Middle frontal gyrus (tissue), 1 donor: Measurements from ENCODE around the gene KIAA2012.

Experiments
- DNase-seq: peaks from one replicate; pipeline ENCODE4 v3.0.0-alpha.2; 2015; ENCODE audit warnings: low spot score; ENCODE audit errors: extremely low spot score

KIAA2012 gene

DNA sequence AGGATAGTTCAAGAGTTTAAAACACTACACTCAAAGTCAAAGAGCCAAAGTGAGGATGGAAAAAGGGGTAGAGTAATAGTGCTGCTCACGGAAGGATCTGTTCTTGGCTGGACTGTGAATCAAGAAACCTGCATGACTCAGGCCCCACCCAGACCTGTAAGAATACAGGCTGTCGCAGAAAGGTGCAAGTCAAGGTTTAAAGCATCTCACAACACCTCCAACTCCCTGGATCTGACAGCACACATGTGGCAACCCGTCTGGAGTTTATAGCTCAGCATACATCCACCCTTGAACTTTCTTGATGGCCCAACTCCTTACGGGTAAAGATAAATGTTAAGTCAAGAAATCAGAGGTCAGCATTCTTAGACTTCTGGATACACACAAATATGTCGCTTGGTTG, 6.3 kb downstream of the KIAA2012 start:
- no peak for DNase-seq

DNA sequence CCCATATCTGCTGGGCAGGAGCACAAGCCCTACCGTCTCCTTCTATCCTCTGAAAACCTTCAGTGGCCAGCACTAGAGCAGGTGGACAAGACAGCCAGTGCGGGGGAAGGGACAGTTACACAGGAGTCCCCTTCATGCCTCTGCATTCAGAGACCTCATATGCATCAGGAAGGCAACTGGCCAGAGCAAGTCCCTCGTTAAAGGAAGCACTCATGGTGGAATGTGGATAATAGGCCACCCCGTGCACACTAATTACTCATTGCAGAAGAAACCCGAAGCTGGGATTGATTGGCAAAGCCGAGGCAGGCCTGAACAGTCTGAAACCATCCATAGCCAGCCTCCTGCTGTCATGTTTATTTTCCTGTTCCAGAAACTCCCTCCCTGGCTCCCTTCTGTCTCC, 11.2 kb downstream of the KIAA2012 start:
- no peak for DNase-seq

DNA sequence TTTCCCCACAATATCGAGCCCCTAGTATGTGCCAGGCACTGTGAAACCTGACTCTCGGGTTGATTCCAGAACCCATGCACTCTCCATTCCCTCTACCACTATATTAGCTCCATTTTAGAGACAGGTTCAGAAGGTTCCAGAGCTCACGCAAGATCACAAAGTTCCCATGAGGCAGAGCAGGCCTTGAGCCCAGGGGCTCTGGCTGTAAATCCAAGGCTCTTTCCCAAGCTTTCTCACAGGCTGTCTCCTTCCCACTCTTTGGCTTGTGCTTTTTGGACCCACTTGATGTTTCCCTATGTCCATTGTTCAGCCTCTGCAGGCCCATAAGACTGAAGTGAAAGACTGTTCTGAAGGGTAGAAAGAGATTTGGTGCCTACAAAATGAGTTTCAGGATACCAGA, 15.7 kb downstream of the KIAA2012 start:
- no peak for DNase-seq

DNA sequence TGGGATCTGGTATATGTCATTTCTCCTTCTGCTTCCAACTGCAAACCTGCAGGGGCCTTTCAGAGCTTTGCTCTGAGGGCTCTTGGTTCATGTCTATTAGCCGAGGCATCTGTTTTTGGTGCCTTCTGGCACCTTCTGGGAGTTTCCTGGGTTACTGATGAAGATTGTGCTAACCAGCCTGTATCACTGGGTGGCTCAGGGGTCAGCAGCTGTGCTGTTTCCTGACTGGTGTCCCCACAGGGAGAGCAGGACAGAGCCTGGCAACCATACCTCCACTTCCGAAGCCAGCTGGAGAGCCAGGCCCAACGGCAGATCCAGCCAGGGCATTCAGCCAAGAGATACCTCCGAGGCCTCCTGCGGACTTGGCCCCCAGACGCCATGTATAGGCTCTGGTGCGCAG, 17.5 kb downstream of the KIAA2012 start:
- DNase-seq = no peak

DNA sequence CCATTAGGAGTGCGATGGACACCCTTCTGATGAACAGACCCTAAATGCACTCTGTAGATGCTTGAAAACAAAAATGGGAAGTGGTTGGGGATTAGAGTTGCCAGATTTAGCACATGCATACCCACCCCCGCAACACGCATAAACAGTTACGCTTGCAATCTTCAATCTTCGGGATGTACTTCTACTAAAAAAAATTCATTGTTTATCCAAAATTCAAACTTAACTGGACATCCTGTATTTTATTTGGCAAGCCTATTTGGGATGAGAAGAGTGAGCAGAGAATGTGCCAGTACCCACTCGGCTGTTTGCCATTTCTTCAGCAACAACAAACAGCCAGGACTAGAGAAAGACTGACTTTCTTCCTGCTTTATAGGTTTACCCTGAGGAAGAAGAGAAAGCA, 18.4 kb downstream of the KIAA2012 start:
- DNase-seq = no peak

DNA sequence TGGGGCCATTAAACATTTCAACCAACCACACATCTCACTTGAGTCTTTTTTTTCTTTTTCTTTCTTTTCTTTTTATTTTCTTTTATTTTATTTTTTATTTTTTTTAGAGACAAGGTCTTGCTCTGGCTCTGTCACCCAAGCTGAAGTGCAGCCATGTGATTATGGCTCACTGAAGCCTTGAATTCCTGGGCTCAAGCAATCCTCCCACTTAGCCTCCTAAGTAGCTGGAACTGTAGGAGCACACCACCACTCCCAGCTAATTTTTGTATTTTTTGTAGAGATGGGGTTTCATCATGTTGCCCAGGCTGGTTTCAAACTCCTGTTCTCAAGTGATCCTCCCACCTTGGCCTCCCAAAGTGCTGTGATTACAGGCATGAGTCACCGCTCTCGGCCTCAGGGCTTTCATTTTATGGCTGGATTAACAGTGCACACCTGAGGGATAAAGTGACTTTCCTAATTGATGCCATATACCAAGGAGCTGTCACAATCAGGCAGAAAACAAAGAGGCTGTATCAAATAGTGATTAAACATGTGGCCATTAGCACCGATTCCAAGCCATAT, 21.5 kb downstream of the KIAA2012 start:
- no peak for DNase-seq

DNA sequence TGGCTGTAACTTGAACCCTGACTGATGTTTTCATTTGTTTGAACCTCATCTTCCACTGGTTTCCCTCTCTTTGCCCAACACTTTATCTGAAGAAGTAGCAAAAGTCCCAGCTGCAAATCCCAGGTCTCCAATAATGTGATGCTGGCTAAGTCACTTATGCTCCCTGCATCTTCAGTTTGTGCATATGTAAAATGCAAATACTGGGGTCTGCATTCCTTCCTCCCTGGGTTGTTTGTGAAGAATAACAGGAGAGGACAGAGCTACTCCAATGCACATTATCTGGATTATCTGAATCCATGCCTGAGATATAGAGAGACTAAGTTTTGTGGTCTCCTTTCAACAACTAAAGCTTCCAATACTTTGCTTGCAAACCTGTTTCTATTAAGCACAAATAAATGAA, 22.2 kb downstream of the KIAA2012 start:
- DNase-seq = no peak

DNA sequence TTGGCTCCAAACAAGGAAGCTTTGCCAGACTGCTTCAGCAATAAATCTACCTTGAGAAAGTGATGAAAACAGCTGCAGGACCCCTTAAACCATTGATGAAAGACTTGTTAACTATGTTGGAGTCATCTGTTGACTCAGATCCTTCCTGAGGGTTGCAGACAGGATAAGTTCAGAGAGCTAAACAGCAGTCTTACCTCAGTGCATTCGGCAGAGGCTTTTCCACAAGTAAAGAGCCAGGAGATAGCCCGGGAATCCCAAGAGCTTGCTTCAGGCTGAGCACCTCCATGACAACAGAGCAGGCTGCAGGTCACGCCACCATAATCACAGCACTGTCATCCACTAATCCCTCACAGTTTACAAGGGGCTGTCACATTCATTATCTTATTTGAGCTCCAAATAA, 23.7 kb downstream of the KIAA2012 start:
- DNase-seq = no peak

DNA sequence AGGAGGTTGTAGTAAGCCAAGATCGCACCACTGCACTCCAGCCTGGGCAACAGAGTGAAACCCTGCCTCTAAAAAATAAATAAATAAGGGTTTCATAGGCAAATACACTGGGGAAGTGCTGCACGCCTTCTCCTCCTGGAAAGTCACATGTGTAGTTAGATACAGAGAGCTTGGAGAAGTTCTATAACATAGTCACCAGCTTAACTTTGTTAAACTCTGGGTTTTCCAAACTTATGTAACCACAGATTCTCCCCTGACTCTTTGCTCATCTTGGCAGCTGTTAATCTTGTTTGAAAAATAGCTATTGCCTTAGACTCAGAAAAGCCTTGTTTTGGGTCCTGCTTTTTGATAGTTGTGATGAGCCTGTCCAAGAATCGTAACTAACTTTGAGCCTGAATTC, 25.2 kb downstream of the KIAA2012 start:
- DNase-seq = no peak

DNA sequence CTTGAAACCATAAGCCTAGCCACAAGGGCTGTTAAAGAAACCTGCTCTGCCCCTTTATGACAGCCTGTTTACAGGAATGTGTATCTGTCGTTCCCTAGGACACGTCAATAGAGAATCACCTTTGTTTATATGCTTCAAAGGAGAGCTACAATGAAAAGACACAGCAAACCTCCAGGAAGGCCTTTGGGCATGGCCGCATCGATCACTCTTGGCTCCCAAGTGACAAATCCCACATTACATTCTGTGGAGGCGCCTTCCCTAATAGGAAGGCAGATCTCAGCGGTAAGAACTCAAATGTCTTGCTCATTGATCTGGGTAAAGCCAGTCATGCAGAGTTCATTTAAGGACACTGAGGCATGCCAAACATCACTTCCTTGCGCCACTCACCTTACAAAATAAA, 26.5 kb downstream of the KIAA2012 start:
- DNase-seq = no peak

DNA sequence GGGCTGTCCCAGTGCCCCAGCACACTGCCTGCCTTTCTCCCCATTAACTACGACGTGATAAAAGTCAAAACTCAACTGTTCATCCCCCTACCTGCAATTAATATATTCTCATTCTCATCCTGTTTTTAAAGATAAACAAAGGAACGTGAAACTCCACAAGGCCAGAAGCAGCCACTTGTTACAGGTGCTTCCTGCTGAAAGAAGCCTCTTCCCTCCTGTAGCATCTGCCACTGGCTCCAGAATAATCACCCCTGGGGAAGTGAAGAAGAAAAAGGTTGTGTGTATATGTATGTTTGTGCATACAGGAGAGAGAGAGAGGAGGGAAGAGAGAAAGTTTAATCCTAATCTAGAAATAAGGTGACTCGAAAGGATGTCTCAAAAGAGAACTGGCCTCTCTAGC, 27.1 kb downstream of the KIAA2012 start:
- DNase-seq = no peak

DNA sequence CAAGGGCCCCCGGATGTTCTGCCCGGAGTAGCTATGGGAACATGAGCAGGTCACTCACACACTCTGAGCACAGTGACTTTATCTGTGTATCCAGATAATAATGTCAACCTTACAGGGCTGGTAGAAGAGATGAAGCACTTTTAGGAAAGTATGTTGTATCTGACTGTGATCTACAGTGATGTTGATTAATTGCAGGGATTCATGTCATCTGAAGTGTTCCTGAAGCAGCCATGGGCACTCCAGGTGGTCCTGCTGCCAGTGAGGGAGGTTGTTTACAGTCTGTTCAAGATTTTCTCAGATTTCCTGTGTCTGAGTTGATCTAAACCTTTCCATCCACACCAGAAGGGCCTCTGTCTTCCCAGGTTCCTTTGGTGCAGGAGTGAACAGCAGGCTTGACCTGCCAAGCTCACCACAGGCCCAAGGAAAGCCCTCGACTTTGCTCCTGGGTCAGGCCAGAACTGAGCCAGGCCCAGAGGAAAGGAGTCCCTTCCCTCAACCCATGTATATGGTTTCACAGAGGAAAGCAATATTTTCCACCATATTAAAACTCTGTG, 28.0 kb downstream of the KIAA2012 start:
- no peak for DNase-seq

DNA sequence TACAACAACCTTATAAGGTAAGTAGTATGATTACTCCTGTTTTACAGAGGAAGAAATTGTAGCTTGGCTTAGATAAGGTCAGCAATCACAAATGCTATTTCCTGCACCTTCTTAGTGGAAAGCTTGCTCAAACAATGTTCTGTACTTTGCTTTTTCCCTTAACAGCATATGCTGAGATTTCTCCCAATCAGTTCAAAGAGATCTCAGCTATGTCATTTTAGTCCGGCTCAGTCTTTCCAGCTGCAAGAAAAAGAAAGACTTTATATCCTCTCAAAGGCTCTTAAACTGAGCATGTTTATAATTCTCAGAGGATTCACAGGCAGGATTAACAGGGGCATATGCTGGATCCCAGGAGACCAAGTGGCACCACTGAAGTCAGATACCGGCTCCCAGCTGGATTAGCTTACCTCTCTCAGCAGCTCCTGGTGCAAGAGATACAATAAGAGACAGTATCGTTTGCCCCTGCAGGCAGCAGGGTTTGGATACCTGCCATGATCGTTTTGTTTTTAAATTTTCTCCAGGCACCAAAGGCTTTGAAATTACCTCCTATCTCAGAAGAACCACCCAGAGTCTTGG, 29.5 kb downstream of the KIAA2012 start:
- DNase-seq = no peak

DNA sequence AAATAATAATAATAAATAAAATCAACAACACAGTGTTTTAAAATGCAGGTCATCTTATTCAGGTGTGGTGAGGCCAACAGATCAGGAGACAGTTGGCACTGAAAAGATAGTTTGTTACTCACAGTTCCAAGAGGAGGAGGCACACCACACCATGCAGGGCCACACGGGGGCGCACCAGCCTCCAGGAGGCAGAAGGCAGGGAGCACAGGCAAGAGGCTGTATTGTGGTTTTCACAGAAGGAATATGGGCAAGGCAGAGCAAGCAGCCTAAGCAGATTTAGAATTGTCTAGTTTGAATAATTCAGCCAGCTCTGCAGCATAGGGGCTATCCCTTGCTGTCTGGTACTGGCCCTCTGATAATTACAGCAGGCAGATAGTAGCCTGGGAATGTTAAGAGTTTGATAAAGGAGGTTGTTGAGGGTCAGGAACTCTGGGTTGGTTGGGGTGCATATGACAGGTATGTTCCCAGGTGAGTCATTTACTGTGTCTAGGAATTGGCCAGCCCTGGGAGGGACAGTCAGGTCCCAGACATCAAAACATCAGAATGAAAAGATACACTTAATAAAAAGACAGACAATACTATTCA, 31.3 kb downstream of the KIAA2012 start:
- DNase-seq = no peak

DNA sequence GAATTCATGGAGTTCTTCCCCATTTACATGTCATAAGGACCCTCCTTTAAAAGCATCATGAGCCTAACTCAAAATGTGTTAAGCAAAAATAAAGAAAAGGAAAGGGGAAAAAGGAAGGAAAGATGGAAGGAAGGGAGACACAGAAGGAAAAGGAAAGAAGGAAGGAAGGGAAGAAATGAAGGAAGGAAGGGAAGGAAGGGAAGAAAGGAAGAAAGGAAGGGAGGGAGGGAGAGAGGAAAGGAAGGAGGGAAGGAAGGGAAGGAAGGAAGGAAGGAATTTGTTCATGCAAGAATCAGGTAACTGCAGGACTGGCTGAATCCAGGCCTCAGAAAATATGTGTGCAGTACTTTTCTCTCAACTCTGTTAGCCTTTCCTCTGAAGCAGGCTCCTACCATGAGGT, 32.0 kb downstream of the KIAA2012 start:
- no peak for DNase-seq

DNA sequence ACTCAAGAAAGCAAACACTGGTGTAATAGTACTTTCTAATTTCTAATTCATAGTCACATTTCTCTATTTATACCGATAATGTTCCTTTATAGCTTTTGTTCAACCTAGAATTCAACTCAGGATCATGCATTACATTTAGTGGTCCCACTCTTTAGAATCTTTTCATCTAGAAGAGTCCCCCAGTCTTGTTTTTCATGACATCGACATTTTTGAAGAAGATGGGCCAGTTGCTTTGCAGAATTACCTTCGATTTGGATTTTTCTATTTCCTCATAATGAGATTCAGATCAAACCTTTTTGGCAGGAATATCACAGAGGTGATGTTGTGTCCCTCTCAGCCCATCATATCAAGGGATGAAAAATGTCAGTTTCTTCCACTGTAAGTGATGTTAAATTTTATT, 35.3 kb downstream of the KIAA2012 start:
- DNase-seq = no peak

DNA sequence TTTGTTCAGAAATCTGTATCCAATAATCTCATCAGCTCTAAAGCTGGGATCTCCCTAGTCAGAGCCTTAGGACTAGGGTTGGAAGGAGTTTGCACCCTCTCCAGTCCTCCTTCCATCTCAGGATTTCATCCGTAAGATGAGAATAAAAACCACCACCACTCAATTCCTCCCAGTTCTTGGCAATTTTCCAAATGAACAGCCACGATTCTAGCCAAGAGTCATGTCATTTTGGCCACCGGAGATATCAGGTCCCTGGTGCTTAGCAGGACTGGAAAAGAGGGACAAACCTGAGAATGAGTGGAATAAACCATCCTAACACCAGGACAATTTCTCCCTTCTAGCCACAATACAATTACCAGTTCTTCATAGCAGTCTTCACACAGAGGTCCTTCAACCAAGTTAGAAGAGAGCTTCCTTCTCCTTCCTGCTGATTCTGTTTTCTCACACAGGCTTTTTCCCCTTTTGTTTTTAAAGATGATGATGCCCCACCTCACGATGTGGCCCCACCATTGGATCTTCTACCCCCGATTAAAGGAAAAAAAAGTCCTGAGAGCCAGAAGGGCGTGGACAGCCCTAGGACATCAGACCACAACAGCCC, 36.2 kb downstream of the KIAA2012 start:
- DNase-seq = no peak

DNA sequence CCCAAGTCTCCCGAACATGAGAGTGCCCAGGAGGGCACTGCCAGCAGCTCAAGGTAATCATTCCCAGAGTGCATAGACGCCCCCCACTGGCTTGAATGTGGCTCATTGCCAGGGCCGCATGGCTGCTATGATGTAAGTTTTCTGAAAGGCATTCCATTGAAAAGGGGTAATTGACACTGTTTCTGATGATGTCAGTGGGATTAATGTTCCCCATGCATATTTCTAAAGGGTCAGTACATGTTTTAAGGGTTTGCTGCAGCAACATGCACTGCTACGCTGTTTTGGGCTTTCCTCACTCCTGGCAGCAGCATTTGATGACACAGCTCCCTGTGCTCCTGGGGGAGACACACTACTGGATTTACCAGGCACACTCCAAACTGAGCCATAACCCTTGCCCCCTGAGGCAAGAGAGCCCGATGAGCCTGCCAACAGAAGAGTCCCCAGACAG, 36.7 kb downstream of the KIAA2012 start:
- no peak for DNase-seq

DNA sequence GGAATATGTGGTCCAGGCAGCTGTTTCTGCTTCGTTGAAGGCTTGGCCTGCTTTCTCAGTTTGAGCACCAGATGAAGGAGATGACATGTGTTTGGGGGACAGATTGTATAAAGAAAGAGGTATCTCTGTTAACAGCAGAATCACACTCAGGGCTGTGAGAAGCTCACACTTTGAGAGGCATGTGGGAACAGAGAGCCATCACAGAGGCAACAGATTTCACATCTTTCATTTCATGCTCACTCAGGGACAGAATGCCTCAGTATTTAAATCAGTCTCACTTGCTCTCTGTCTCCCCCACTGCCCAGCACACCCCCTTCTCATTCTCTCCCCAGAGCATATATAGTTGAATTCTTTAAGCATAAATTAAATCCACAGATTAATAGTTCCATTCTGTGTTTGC, 37.4 kb downstream of the KIAA2012 start:
- no peak for DNase-seq

DNA sequence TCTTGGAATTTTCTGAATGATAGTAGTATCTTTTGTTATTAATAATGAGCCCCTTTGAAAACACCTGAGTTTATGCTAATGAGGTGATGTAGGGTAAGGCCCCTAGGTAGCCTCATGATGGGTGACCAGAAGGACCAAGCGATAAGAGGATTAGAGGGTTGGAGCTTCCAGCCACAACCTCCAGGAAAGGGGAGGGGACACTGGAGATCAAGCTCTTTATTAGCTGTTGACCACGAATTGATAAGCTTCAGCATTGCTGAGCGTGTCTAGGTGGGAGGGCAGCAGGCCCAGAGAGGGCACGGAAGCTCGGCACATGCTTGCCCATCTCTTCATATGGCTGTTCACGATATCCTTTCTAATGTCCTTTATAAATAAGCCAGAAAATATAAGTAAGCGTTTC, 39.0 kb downstream of the KIAA2012 start:
- DNase-seq = no peak

DNA sequence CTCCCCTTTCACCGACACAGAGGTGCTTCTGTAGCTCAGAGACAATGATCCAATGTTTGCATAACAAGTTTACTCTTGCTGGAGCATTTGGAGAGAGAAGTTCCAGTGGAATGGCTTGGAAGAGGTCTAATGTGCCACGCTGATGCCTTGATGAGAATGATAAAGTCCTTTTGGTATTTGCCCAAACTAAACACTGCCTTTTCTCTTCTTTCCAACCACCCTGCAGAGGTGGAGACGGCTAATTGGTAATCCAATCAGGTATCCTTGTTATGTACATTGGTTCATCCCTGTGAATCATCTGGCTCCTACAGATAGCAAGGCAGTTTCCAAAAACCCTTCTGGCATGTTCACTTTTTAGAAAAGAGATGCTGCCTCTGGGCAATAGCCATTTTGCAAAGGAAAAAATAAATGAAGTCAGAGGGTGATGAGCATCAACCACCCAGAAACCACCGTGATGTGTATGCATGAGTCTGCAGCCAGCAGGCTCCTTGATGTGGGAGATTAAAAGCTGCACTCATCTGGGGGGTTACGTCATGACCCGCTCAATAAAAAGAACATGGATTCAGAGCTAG, 40.6 kb downstream of the KIAA2012 start:
- DNase-seq = no peak

DNA sequence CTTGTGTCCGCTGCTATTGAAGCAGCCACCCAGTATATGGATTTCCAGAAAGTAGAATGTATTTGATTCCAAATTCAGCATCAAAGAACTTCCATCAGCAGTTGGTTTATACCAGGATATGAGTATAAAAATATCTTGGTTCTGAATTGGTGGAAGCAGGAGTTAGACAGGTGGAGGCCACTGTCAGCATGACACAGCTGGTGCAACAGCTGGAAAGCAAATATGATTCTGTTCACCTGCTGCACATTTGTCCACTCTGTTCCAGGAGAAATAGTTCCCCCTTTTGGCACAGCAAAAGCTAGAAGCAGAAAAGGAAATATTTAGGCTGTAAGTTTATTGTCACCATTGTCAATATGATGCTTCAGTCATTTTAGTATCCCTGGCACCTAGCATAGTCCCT, 41.2 kb downstream of the KIAA2012 start:
- DNase-seq = no peak
